ENCODE data around the gene SLC22A16.
"Not testable (repeated sequence)": the region's sequence is repeated elsewhere in the genome, so short reads cannot be mapped to it uniquely, and the experiment has no call there.

The SLC22A16 gene

DNA sequence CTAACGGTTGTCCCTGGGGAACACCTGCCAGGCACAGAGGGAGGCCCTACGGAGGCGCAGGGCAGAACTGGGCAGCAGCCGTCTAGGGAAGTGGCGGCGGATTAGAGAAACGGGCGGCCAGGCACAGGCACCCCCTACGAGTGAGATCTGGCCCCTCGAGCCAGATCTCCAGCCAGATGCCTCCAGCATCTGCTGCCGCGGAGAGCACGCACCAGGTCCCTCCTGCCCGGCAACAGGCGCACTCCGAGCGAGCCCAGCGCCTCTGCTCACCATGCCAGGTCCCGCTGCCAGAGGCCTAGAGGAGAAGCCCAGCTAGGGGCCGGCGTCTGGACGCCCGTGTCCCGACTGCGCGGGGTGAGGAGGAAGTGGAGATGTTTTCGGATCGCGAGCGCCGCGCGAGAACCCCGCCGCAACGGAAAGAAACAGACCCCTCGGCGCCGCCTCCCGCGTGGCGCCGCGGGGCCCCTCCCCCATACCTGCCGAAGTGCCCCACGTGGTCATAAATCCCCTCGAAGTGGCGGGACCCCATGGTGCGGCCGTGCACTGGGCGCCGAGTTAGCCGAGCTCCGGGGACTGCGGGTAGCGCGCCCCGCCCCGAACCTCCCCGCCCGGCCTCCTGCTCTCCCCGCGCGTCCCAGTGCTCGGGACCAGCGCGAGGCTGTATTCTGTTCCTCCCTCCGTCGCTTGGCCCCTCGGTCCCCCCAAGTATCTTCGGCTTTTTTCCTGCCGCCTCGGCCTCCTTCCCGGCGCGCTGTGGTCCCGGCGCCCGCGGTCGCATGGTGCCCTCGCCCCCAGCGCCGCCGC lies at the start of gene SLC22A16:
TSS of gene SLC22A16 (minus strand) at position 568 of the 804 bp plus-strand sequence. CDS start at position 529, 39 bp downstream.
- no peak for DNase-seq

- DNase-seq, result no peak
These were observed 48.6 kb upstream of the SLC22A16 start for GRCh38 chr6:110525001-110525400.

DNA sequence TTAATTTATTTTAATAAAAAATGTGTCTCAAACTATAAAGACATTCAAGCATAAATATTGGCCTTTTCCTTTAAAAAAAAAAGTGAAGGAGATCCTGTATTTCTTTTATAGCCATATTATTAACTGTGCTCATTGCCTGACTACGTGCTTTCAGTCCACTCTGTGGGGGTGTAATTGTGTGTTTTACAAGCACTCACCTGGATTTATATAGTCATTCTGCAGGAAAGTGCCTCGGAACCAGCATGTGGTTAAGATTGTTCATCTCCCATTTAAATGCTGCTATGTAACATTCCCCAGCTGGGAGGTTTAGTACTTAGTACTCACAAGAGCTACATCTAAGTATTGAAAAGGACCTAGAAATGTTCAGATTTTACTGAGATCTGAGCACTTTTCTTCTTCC lies 47.9 kb upstream of the SLC22A16 start:
- DNase-seq, result no peak

DNA sequence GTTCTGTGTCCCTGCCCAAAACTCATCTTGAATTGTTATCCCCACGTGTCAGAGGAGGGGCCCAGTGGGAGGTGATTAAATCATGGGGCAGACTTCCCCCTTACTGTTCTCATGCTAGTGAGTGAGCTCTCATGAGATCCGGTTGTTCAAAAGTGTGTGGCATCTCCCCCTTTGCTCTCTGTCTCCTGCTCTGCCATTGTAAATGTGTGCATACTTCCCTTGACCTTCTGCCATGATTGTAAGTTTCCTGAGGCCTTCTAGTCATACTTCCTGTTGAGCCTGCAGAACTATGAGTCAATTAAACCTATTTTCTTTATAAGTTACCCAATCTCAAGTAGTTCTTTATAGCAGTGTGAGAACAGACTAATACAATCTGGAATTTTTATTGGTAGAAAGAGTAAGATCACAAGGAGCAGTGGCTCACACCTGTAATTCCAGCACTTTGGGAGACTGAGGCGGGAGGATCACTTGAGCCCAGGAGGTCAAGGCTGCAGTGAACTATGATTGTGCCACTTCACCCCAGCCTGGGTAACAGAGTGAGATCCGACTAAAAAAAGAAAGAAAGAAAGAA lies 47.1 kb upstream of the SLC22A16 start:
- DNase-seq, result no peak

DNA sequence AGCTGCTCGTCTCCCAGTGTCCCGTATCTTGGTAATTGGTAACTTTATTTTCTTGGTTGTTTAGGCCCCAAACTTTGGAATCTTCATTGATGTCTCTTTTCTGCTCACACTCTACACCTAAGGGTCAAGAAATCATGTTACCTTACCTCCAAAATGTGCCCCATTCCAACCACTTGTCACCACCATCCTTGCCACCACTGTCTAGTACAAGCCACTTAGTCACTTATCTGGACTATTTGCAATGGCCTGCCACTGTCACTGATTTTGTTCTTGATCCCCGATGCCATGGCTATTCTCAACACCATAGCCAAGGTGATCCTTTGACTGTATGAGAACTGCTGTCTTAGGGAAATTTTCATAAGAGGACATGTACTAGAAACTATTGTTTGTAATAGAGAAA lies 46.0 kb upstream of the SLC22A16 start:
- no peak for DNase-seq

DNA sequence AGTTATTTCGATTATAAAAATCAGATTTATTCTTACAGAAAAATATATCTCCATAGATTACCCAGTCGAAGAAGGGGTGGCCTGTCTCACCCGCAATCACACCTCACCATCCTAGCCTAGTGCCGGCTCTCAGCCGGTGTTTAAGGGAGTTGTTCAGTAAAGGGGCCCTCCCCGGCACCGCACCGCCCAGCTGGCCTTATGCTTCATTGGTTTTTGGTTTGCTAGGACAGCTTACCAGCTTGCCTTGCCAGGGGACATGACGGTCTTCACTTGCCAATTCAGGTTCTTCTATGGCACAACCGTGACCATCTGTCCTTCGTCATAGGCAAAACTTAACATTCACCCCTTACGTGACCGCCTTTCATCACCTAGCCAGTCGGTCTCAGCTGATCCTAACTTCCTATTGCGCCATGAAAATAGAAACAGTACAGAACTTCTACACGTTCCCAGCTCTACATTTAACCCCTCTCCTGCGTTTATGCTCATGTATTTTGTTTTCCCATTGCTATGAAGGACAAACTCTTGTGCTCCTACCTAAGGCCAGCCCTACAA lies 44.7 kb upstream of the SLC22A16 start:
- no peak for DNase-seq

DNA sequence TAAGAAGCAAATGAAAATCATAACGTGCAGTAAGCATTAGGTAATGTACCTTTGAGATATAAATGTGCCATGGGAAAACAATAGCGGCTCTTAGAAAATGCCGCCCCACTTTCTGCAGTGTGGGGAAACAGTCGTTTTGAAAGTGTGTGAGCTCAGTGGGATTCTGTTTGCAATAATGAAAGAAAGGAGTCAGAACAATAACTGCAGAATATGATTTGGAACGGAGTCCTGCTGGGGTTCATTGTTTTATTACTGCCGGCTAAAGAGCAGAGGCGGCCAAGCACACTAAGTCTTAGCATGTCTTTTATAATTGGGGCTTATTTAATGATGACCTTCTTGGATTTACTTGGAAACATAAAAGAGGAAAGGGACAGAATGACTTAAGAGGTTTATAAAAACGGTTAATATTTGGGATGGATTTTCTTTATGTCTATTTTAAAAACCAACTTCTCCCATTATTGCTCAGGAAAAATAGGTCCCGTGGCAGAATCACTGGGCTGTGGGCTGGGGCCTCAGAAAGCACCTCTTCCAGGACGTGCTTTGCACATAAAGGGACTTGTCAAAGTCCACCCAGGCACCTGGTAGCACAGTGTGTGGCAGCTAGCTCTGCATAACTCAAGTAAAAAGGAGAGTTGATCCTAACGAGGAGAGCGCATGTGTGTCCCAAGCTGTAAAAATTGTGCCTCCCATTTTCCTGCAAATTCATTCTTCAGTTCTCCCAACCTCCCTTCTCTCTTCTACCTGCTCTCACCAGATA lies 44.0 kb upstream of the SLC22A16 start:
- DNase-seq, result no peak

- DNase-seq, result no peak
These were observed 41.3 kb upstream of the SLC22A16 start for GRCh38 chr6:110517601-110518281.

DNA sequence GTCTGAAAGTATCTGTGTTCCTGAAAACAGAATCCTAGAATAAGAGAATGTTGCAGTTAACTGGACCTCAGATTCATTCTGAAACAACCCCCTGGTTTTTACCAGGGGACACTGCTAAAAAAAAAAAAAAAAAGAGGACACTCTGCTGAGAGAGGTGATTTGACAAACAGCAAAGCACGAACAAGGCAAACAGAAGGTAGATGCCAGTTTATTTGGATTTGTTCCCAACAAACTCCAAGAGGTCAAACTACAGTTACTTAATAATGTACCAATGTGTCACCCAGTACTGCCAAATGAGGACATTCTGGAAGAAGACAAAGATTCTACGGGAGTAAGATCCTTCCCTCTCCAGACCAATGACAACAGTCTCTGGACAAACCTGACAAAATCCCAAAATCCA lies 40.6 kb upstream of the SLC22A16 start:
- DNase-seq, result no peak

GRCh38 chr6:110514818-110515217 lies 38.4 kb upstream of the SLC22A16 start:
- DNase-seq, result no peak

DNA sequence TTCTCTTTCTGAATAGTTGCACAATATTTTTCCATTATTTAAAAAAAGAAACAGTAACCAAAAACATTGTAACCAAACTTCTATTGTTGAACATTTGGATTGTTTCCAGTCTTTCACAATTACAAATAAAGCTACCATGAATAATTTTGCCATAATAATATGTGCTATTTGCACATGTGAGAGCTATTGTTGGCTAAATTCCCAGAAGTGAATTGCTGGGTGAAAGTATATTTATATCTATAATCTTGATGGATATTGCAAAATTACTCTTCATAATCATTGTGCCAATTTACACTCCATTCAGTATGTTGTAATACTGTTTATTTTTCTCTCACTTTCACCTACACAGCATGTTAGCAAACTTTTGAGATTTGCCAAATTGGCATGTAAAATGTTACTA lies 36.6 kb upstream of the SLC22A16 start:
- DNase-seq, result no peak

- DNase-seq, result not testable (repeated sequence)
These were observed 36.1 kb upstream of the SLC22A16 start for GRCh38 chr6:110512549-110512948.

DNA sequence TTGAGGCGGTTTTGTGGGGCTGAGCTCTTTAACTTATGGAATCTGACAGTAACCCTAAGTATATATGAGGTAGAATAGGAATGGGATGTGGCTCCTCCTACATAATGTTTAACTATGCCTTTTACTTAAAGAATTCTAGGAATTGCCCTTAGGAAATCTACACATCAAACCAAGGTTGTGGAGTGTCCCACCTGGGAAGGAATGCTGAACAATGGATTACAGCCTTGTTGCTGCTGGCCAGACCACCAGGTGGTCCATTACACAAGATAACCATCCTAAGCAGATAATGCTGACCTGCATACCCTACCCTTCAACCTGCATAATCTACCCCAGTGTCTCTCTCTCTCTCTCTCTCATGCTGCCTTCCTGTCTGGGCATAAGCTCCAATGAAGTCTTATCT lies 35.0 kb upstream of the SLC22A16 start:
- peak; percentile 43 for DNase-seq

GRCh38 chr6:110509617-110510241 lies 33.3 kb upstream of the SLC22A16 start:
- peak; percentile 89 for DNase-seq

DNA sequence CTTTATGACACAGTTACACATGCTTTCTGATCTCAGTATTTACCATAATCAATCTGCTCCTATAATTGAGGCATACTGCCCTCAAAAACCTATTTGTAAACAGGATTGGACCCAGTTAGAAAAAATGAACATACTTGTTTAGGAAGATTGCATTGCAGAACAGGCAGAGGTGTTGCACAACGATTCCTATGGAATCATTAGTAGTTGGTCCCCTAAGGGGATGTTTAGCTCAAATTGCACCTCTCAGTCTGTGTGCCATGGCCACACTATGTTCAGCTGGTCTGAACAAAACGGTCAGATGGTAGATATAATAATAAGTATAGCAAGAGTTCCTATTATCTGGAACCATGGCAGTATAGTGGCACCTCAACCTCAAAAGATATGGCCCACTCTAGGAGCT lies 28.5 kb upstream of the SLC22A16 start:
- not testable (repeated sequence) for DNase-seq

DNA sequence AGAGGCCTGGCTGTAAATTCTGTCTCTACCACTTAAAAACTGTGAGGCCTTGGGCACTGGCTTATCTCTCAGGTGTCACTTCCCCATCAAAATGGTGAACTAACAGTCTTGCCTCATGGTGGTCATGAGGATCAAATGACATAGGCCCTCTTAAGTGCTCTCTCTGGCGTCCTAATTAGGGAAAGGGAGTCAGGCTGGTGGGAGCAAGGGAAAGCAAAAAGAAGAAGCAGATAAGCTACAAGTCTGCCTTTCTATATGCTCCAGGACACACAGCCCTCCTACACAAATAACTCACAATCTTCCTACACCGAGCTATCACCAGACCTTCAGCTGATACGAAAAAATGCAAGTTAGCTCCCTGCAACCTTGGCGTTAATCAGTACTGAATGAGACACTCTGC lies 19.5 kb upstream of the SLC22A16 start:
- DNase-seq, result no peak

DNA sequence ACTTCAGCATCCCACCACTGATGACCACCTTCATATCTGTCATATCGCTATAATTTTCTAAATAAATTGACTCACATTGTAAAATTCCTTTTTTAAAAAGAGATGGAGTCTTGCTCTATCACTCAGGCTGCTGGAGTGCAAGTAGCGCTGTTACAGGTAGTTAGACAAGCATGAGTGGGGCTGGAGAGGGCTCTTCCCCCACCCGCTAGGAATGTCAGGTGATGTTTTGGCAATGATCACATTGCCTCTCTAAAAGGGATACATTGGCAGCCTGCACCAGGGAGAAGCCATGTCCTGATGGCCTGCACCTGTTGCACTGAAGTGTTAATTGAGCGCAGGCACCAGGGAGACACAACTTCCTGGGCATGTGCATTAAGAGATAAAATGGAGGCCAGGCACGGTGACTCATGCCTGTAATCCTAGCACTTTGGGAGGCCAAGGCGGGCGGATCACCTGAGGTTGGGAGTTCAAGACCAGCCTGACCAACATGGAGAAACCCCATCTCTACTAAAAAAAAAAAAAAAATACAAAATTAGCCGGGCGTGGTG lies 16.9 kb upstream of the SLC22A16 start:
- DNase-seq, result no peak

GRCh38 chr6:110492584-110492983 lies 16.2 kb upstream of the SLC22A16 start:
- DNase-seq, result no peak

DNA sequence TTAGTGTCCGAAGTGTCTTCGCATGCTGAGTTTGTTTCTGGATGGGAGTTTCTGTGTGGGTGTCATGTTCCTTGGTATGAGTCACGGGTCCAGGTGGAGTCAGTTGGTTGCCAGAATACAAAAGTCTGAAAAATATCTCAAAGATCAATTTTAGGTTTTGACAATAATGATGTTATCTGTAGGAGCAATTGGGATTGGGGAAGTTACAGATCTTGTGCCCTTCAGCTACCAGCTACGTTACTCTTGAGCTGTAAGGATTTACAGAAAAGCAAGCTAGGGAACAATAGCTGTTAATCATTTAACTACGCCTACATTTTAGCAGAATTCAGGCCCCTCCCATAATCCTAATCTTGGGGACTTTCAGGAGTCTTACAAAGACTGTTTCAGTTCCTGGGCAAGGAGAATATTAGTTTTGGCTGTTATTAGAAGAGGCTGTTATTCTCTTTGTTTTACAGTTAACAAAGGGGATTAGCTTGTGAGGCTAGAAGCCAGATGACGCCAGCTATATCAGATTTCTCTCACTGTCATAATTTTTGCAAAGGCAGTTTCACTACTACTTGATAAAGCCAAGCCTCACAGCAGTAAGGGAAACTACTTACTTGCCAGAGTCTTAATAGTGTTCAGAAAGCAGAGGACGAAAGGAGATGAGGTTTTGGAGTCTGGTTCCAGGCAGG lies 15.4 kb upstream of the SLC22A16 start:
- no peak for DNase-seq

DNA sequence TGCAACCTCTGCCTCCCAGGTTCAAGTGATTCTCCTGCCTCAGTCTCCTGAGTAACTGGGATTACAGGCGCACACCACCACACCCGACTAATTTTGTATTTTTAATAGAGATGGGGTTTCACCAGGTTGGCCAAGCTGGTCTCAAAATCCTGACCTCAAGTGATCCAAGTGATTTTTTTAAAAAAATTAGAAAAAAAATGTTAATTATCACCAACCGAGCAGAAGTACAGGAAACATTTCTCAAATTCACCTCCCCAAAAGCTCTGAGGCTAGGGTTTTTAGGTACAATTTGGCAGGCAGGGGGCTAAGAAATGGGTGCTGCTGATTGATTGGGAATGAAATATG lies 14.9 kb upstream of the SLC22A16 start:
- no peak for DNase-seq

DNA sequence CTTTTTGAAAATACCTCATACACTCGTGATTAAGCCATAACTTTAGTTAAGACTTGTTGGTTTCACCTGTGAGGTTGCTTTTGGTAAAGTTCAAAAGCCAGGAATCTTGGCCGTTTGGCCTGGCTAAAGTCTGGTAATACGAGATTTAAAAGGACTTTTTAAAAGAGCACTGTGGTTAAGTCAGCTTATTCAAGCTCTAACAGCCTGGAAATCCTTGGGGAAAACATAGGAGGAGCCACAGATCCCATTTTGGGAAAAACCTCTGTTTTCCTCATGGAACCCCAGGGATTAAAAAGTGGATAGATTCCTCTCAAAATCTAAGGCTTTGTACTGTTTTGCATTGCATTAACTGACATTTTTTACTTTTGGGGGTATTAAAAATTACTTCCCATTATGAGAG lies 13.7 kb upstream of the SLC22A16 start:
- no peak for DNase-seq
